HUES48 (cell line): ENCODE results near the gene PTPRN2.

Experiments used
- H3K27ac ChIP-seq: one replicate; pipeline ENCODE4 v1.7.0; 2013; ENCODE audit warnings: low read depth, low read length, inconsistent platforms
- H3K27me3 ChIP-seq: 2 replicates; pipeline ENCODE4 v1.6.1; 2013; ENCODE audit warnings: mild to moderate bottlenecking, low read length; ENCODE audit not compliant: control insufficient read depth, insufficient read depth
- H3K36me3 ChIP-seq: 2 replicates; pipeline ENCODE4 v1.6.1; 2013; ENCODE audit warnings: low read length; ENCODE audit not compliant: control insufficient read depth, insufficient read depth
- H3K4me1 ChIP-seq: 2 replicates; pipeline ENCODE4 v1.6.1; 2013; ENCODE audit warnings: mild to moderate bottlenecking, low read length; ENCODE audit not compliant: control insufficient read depth, insufficient read depth
- H3K4me3 ChIP-seq: 2 replicates; pipeline ENCODE4 v1.5.1; 2013; ENCODE audit warnings: mild to moderate bottlenecking, low read depth, low read length
- H3K9ac ChIP-seq: 2 replicates; pipeline ENCODE4 v1.6.1; 2013; ENCODE audit warnings: mild to moderate bottlenecking, low read depth, low read length, moderate library complexity
- H3K9me3 ChIP-seq: 2 replicates; pipeline ENCODE4 v1.6.1; 2013; ENCODE audit warnings: low read length; ENCODE audit not compliant: control insufficient read depth, insufficient read depth

The PTPRN2 gene

DNA sequence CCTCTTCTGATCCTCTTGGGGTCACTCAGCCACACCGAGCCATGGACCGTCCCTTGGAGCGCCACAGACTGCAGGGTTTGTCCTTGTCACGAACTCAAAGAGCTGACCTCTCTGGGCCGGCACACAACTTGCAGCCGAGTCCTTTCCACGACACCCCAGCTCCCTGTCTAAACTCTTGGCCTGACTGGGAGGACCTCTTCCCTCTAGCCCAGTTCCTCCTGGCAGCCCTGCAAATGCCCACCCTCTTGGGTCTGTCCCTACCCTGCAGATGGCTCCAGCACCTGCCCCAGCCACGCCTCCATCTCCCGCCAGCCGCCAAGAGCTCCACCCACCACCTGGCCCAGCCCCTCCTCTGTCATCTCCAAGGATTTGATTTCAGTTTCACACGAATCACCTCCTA is 911.6 kb downstream of the PTPRN2 start:
- Histone ChIP-seq H3K9ac (no peak overlapping the region), H3K4me1 (peaks cover 9% of the 10 kb centered on the region), H3K27me3 (peaks cover 45% of the 10 kb centered on the region), H3K9me3 (no peaks in the 10 kb centered on the region), H3K36me3 (no peaks in the 10 kb centered on the region), H3K4me3 (no peak overlapping the region), H3K27ac (no peak overlapping the region)

GRCh38 chr7:157675427-157675927 is 912.1 kb downstream of the PTPRN2 start:
- H3K27me3 ChIP-seq, result peaks cover 40% of the 10 kb centered on the region
- no peaks in the 10 kb centered on the region for H3K9me3 ChIP-seq
- H3K9ac ChIP-seq, result no peak overlapping the region
- H3K4me1 ChIP-seq, result peaks cover 8% of the 10 kb centered on the region; the same call in 1 of the 2 replicates
- H3K27ac ChIP-seq, result no peak overlapping the region
- no peak overlapping the region for H3K4me3 ChIP-seq
- no peaks in the 10 kb centered on the region for H3K36me3 ChIP-seq

- H3K27ac ChIP-seq, result no peak overlapping the region
- H3K36me3 ChIP-seq, result no peaks in the 10 kb centered on the region
- H3K27me3 ChIP-seq, result peaks cover 33% of the 10 kb centered on the region
- no peak overlapping the region for H3K4me3 ChIP-seq
- peaks cover 8% of the 10 kb centered on the region; the same call in 1 of the 2 replicates for H3K4me1 ChIP-seq
- H3K9ac ChIP-seq, result no peak overlapping the region
- no peaks in the 10 kb centered on the region for H3K9me3 ChIP-seq
Observed at GRCh38 chr7:157674715-157675426, 912.8 kb downstream of the PTPRN2 start.

GRCh38 chr7:157674027-157674714 is 913.5 kb downstream of the PTPRN2 start:
- H3K36me3 ChIP-seq, result no peaks in the 10 kb centered on the region
- no peak overlapping the region for H3K27ac ChIP-seq
- H3K4me3 ChIP-seq, result no peak overlapping the region
- no peaks in the 10 kb centered on the region for H3K9me3 ChIP-seq
- H3K9ac ChIP-seq, result no peak overlapping the region
- H3K4me1 ChIP-seq, result peaks cover 6% of the 10 kb centered on the region; the same call in 1 of the 2 replicates
- peaks cover 26% of the 10 kb centered on the region for H3K27me3 ChIP-seq

- no peaks in the 10 kb centered on the region for H3K4me1 ChIP-seq
- no peaks in the 10 kb centered on the region for H3K36me3 ChIP-seq
- H3K9me3 ChIP-seq, result no peaks in the 10 kb centered on the region
- H3K27me3 ChIP-seq, result peaks cover 21% of the 10 kb centered on the region
- no peak overlapping the region for H3K27ac ChIP-seq
- H3K9ac ChIP-seq, result no peak overlapping the region
- no peak overlapping the region for H3K4me3 ChIP-seq
Observed at GRCh38 chr7:157673573-157673972, 914.0 kb downstream of the PTPRN2 start.

GRCh38 chr7:157671358-157672255 is 916.0 kb downstream of the PTPRN2 start:
- Histone ChIP-seq H3K9me3 (no peaks in the 10 kb centered on the region), H3K9ac (no peak overlapping the region), H3K4me1 (no peaks in the 10 kb centered on the region), H3K4me3 (no peak overlapping the region), H3K27ac (no peak overlapping the region), H3K27me3 (peaks cover under 1% of the 10 kb centered on the region; the same call in 1 of the 2 replicates), H3K36me3 (no peaks in the 10 kb centered on the region)

- H3K36me3 ChIP-seq, result no peaks in the 10 kb centered on the region
- no peak overlapping the region for H3K9ac ChIP-seq
- H3K27me3 ChIP-seq, result no peaks in the 10 kb centered on the region; the same call in 1 of the 2 replicates
- H3K9me3 ChIP-seq, result no peaks in the 10 kb centered on the region
- no peak overlapping the region for H3K4me3 ChIP-seq
- H3K27ac ChIP-seq, result no peak overlapping the region
- H3K4me1 ChIP-seq, result no peaks in the 10 kb centered on the region
Observed at GRCh38 chr7:157670490-157671357, 916.9 kb downstream of the PTPRN2 start.

GRCh38 chr7:157669768-157670351 is 917.8 kb downstream of the PTPRN2 start:
- Histone ChIP-seq H3K27me3 (no peaks in the 10 kb centered on the region; the same call in 1 of the 2 replicates), H3K9me3 (no peaks in the 10 kb centered on the region), H3K36me3 (no peaks in the 10 kb centered on the region), H3K9ac (no peak overlapping the region), H3K4me3 (no peak overlapping the region), H3K27ac (no peak overlapping the region), H3K4me1 (no peaks in the 10 kb centered on the region)

DNA sequence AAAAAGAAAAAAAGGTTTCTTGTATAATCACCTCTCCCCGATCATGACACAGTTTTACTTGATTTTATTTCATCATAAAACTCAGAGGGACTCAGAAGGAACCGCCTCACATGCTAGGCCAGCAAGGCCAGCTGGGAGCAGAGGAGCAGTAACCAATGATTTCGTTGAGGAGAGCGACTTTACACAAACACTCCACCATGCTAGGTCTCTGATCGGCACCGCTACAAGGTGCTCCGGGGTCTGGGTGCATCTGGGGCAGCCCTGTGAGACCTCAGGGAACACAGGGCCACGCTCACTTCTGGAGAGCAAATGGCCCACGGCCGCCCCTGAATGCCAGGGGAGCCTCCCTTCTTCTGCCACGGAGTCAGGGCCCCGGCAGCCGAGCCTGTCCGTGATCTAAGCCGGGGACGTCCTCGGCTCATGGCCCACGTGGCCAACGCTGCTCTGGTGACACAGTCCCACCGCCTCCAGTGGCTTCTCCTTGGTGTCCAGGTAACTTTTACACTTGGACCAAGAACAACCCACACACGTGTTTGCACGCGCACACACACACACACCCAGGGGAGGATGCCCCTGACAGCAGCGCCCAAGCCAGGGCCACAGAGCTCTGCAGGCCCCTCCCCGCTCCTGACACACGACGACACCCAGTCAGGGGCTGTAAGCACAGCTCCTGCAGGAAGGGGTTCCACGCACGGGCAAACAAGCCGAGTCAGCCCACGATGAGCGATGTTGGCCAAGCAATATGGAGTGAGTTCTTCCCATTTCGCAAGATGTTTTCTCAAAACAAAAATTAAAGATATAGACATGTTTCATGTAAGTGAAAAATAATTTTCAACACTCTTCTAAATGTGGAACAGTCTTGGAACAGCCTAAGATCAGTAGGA is 918.5 kb downstream of the PTPRN2 start:
- Histone ChIP-seq H3K9ac (no peak overlapping the region), H3K9me3 (no peaks in the 10 kb centered on the region), H3K4me3 (no peak overlapping the region), H3K4me1 (no peaks in the 10 kb centered on the region), H3K27me3 (no peaks in the 10 kb centered on the region), H3K27ac (no peak overlapping the region), H3K36me3 (no peaks in the 10 kb centered on the region)
